SK-N-MC (cell line): ENCODE results near the gene MACROD2.

Experiments used
- EZH2 ChIP-seq: fragments of 200-600 bp; sonication (generic); IDR thresholded peaks from one replicate; pipeline ENCODE4 v1.6.1; 2017; ENCODE audit warnings: antibody characterized with exemption
- POLR2AphosphoS5 ChIP-seq: IDR thresholded peaks from 2 replicates; pipeline ENCODE4 v1.6.1; 2012; ENCODE audit warnings: mild to moderate bottlenecking, low read depth, low read length, borderline replicate concordance

GRCh38 chr20:15889514-15890256 lies 1894.4 kb downstream of the MACROD2 start:
- TF ChIP-seq POLR2AphosphoS5: no peak
- no peak for TF ChIP-seq EZH2
